Measurements from ENCODE around the gene RYR1. TPM values are rescaled to one million over a fixed set of nuclear protein-coding genes. Genes with fewer than 3 reads are reported as not detected.

Gene RYR1
- total RNA-seq, 1 experiment from 2014 or later = not detected

GRCh38 chr19:38483016-38483630 is 49.6 kb downstream of the RYR1 start:
- POLR2A ChIA-PET (ENCODE audit: unreplicated experiment) = no interaction called here
- H3K9me3 ChIP-seq (ENCODE audit: low read length) = no peaks in the 10 kb centered on the region
- intact Hi-C loops (cut with micrococcal nuclease) = no loop called here
- no peak overlapping the region for H3K9ac ChIP-seq (ENCODE audit: low read length)
- H3K4me2 ChIP-seq (ENCODE audit: low read length) = no peak overlapping the region
- H3K27ac ChIP-seq (ENCODE audit: low read length) = no peak overlapping the region
- no TSS peak for BruUV-seq (replicated peaks)
- no peaks in the 10 kb centered on the region for H3K9me2 ChIP-seq (replicated peaks; ENCODE audit: low read length)
- TF ChIP-seq CTCF (conservative IDR thresholded peaks at IDR 0.05; ENCODE audit: low read depth, low read length) (no peak), EZH2 (IDR thresholded peaks at IDR 0.05; ENCODE audit: low read length, unreplicated experiment) (no peak), EZH2phosphoT487 (IDR thresholded peaks at IDR 0.05; ENCODE audit: borderline replicate concordance, low read length) (no peak)
- H3K4me3 ChIP-seq (ENCODE audit: low read length) = no peak overlapping the region
- CTCF ChIA-PET = no interaction called here
- no peaks in the 10 kb centered on the region for H3K36me3 ChIP-seq (ENCODE audit: low read depth, low read length)
- H4K20me1 ChIP-seq (ENCODE audit: low read length) = no peaks in the 10 kb centered on the region
- ATAC-seq (no peak), DNase-seq (no peak)
- H3K79me2 ChIP-seq (ENCODE audit: low read length) = no peaks in the 10 kb centered on the region
- H3K27me3 ChIP-seq (ENCODE audit: low read length) = 0 out of 2 replicates have a peak, but pooled peaks cover 4% of the 10 kb centered on the region
- no peaks in the 10 kb centered on the region for H3F3A ChIP-seq (ENCODE audit: low read length, unreplicated experiment)
- H2AFZ ChIP-seq (ENCODE audit: low read length) = no peak overlapping the region
- no peaks in the 10 kb centered on the region for H3K4me1 ChIP-seq (ENCODE audit: insufficient read depth, low read length)

- no TSS peak for BruUV-seq (replicated peaks)
- ATAC-seq = no peak
- Histone ChIP-seq H3K79me2 (ENCODE audit: low read length) (no peaks in the 10 kb centered on the region), H3K4me2 (ENCODE audit: low read length) (no peak overlapping the region), H3K27ac (ENCODE audit: low read length) (no peak overlapping the region), H3F3A (ENCODE audit: low read length, unreplicated experiment) (no peaks in the 10 kb centered on the region), H3K9me2 (replicated peaks; ENCODE audit: low read length) (no peaks in the 10 kb centered on the region), H4K20me1 (ENCODE audit: low read length) (no peaks in the 10 kb centered on the region), H3K9me3 (ENCODE audit: low read length) (no peaks in the 10 kb centered on the region), H3K27me3 (ENCODE audit: low read length) (peaks cover 11% of the 10 kb centered on the region; the same call in 1 of the 2 replicates), H3K4me1 (ENCODE audit: insufficient read depth, low read length) (no peaks in the 10 kb centered on the region), H3K9ac (ENCODE audit: low read length) (no peak overlapping the region), H3K4me3 (ENCODE audit: low read length) (no peak overlapping the region), H3K36me3 (ENCODE audit: low read depth, low read length) (no peaks in the 10 kb centered on the region), H2AFZ (ENCODE audit: low read length) (no peak overlapping the region)
- intact Hi-C loops (cut with micrococcal nuclease) = no loop called here
- ChIA-PET POLR2A (ENCODE audit: unreplicated experiment) (no interaction called here), CTCF (no interaction called here)
- TF ChIP-seq EZH2 (IDR thresholded peaks at IDR 0.05; ENCODE audit: low read length, unreplicated experiment) (no peak), EZH2phosphoT487 (IDR thresholded peaks at IDR 0.05; ENCODE audit: borderline replicate concordance, low read length) (no peak), CTCF (conservative IDR thresholded peaks at IDR 0.05; ENCODE audit: low read depth, low read length) (no peak)
- no peak for DNase-seq
These were observed 51.3 kb downstream of the RYR1 start for GRCh38 chr19:38484747-38485146.

GRCh38 chr19:38485541-38486285 is 52.2 kb downstream of the RYR1 start:
- intact Hi-C loops (cut with micrococcal nuclease) = no loop called here
- Histone ChIP-seq H3K4me3 (ENCODE audit: low read length) (no peak overlapping the region), H4K20me1 (ENCODE audit: low read length) (no peaks in the 10 kb centered on the region), H3K4me1 (ENCODE audit: insufficient read depth, low read length) (no peaks in the 10 kb centered on the region), H3F3A (ENCODE audit: low read length, unreplicated experiment) (no peaks in the 10 kb centered on the region), H3K27me3 (ENCODE audit: low read length) (peaks cover 11% of the 10 kb centered on the region; the same call in 1 of the 2 replicates), H3K36me3 (ENCODE audit: low read depth, low read length) (no peaks in the 10 kb centered on the region), H3K4me2 (ENCODE audit: low read length) (no peak overlapping the region), H2AFZ (ENCODE audit: low read length) (no peak overlapping the region), H3K9ac (ENCODE audit: low read length) (no peak overlapping the region), H3K79me2 (ENCODE audit: low read length) (no peaks in the 10 kb centered on the region), H3K9me3 (ENCODE audit: low read length) (no peaks in the 10 kb centered on the region), H3K27ac (ENCODE audit: low read length) (no peak overlapping the region), H3K9me2 (replicated peaks; ENCODE audit: low read length) (no peaks in the 10 kb centered on the region)
- CTCF ChIA-PET = no interaction called here
- no peak for DNase-seq
- POLR2A ChIA-PET (ENCODE audit: unreplicated experiment) = no interaction called here
- no TSS peak for BruUV-seq (replicated peaks)
- TF ChIP-seq EZH2 (IDR thresholded peaks at IDR 0.05; ENCODE audit: low read length, unreplicated experiment) (no peak), CTCF (conservative IDR thresholded peaks at IDR 0.05; ENCODE audit: low read depth, low read length) (no peak), EZH2phosphoT487 (IDR thresholded peaks at IDR 0.05; ENCODE audit: borderline replicate concordance, low read length) (no peak)
- ATAC-seq = no peak

Measured in PC-3 (cell line).